Keratinocyte (primary cell): ENCODE data around the gene MAG. TPM values are rescaled to one million over a fixed set of nuclear protein-coding genes. Genes with fewer than 3 reads are reported as not detected.

Experiments
- DNase-seq: peaks from one replicate; pipeline ENCODE4 v3.0.0-alpha.2; 2011; ENCODE audit warnings: low read depth, missing footprints, low spot score
- FAIRE-seq: peaks from 2 replicates; lab custom pipeline; 2011; peaks lifted over from hg19 to GRCh38; lab: Jason Lieb, UNC
- H2AFZ ChIP-seq: 2 replicates; pipeline ENCODE4 v1.6.0; 2012; ENCODE audit warnings: low read length, control low read depth, inconsistent platforms; ENCODE audit not compliant: control insufficient read depth
- H3K27ac ChIP-seq: 2 replicates; pipeline ENCODE4 v1.5.1; 2011; ENCODE audit warnings: low read length; ENCODE audit not compliant: control insufficient read depth, insufficient read depth
- H3K27me3 ChIP-seq: 3 replicates; pipeline ENCODE4 v1.6.0; 2011; ENCODE audit warnings: low read length; ENCODE audit not compliant: control insufficient read depth, insufficient read depth; ENCODE audit errors: extremely low read depth
- H3K36me3 ChIP-seq, 2 experiments: 2 replicates in 1 of 2; 3 replicates in 1 of 2; pipeline ENCODE4 v1.5.1; 2011; ENCODE audit warnings: low read length in 2 of 2, mild to moderate bottlenecking in 1 of 2; ENCODE audit not compliant: control insufficient read depth in 2 of 2, insufficient read depth in 2 of 2; ENCODE audit errors: extremely low read depth in 1 of 2
- H3K4me1 ChIP-seq: 3 replicates; pipeline ENCODE4 v1.5.1; 2011; ENCODE audit warnings: low read length; ENCODE audit not compliant: control insufficient read depth, insufficient read depth; ENCODE audit errors: extremely low read depth
- H3K4me2 ChIP-seq: 3 replicates; pipeline ENCODE4 v1.6.0; 2011; ENCODE audit warnings: low read depth, low read length; ENCODE audit not compliant: control insufficient read depth, insufficient read depth; ENCODE audit errors: extremely low read depth
- H3K4me3 ChIP-seq, 3 experiments: fragments of 200-600 bp in 1 of 3; sonication (generic) in 1 of 3; 2 replicates in 2 of 3; 3 replicates in 1 of 3; pipeline ENCODE4 v1.5.1; 2011 to 2016; ENCODE audit warnings: low read length in 3 of 3, mild to moderate bottlenecking in 3 of 3, control low read depth in 2 of 3, inconsistent platforms in 1 of 3, low read depth in 1 of 3, mixed read lengths in 1 of 3, mixed run types in 1 of 3, moderate library complexity in 1 of 3; ENCODE audit not compliant: control insufficient read depth in 2 of 3, insufficient read depth in 2 of 3; ENCODE audit errors: extremely low read depth in 1 of 3
- H3K79me2 ChIP-seq: 2 replicates; pipeline ENCODE4 v1.6.0; 2012; ENCODE audit warnings: low read length; ENCODE audit not compliant: control insufficient read depth, insufficient read depth
- H3K9ac ChIP-seq: 3 replicates; pipeline ENCODE4 v1.6.0; 2011; ENCODE audit warnings: low read length; ENCODE audit not compliant: control insufficient read depth, insufficient read depth; ENCODE audit errors: extremely low read depth
- H3K9me1 ChIP-seq: 3 replicates; pipeline ENCODE4 v1.6.0; 2011; ENCODE audit warnings: low read length; ENCODE audit not compliant: control insufficient read depth, insufficient read depth; ENCODE audit errors: extremely low read depth
- H3K9me3 ChIP-seq: 2 replicates; pipeline ENCODE4 v1.5.1; 2012; ENCODE audit warnings: low read depth, low read length; ENCODE audit not compliant: control insufficient read depth
- H4K20me1 ChIP-seq: 3 replicates; pipeline ENCODE4 v1.6.0; 2011; ENCODE audit warnings: low read length; ENCODE audit not compliant: control insufficient read depth, insufficient read depth; ENCODE audit errors: extremely low read depth
- CTCF ChIP-seq, 3 experiments: IDR thresholded peaks in 1 of 3; conservative IDR thresholded peaks in 1 of 3; optimal IDR thresholded peaks in 1 of 3; 2 replicates in 2 of 3; 3 replicates in 1 of 3; pipeline versions ENCODE3 to v1.5.1; 2011; ENCODE audit warnings: low read length in 3 of 3, mild to moderate bottlenecking in 3 of 3, moderate library complexity in 2 of 3, control low read depth in 1 of 3, inconsistent platforms in 1 of 3; ENCODE audit not compliant: insufficient read depth in 2 of 3; ENCODE audit errors: extremely low read depth in 1 of 3
- EZH2 ChIP-seq: IDR thresholded peaks from one replicate; pipeline ENCODE4 v1.6.1; 2012; ENCODE audit warnings: inconsistent platforms, mild to moderate bottlenecking, low read length, moderate library complexity
- dilution Hi-C: fragments of 300-500 bp; cut with MboI; formaldehyde crosslinking; loops from one replicate; pipeline ENCODE4 v1.7.0; 2020; ENCODE audit warnings: low sequenced_read_pairs; ENCODE audit not compliant: extremely low pct_ligation_motif_present
- polyA plus RNA-seq, 5 experiments: library from polyadenylated mRNA; depleted of rRNA in 3 of 5; stranded (reverse) in 3 of 5; stranded (forward) in 1 of 5; unstranded in 1 of 5; fragments of >200 nt; gene quantifications; 1 replicate in 1 of 5; 2 replicates in 3 of 5; 3 replicates in 1 of 5; pipeline versions ENCODE4 v1.2.1 to v1.2.3, GENCODE V29; 2011 to 2012; ENCODE audit warnings: missing spikeins in 2 of 5, low read depth in 1 of 5, low replicate concordance in 1 of 5

The MAG gene
- polyA plus RNA-seq, 1 donor (not counting 4 experiments of a cell fraction or from before 2014, with no cell fraction given) = not detected

GRCh38 chr19:35330475-35330874, 38.5 kb downstream of the MAG start:
- Histone ChIP-seq H3K79me2 (no peaks in the 10 kb centered on the region), H3K36me3 (no peaks in the 10 kb centered on the region), H3K4me2 (no peak overlapping the region), H3K9me1 (no peaks in the 10 kb centered on the region), H3K4me1 (no peaks in the 10 kb centered on the region), H3K9me3 (no peaks in the 10 kb centered on the region), H3K9ac (no peak overlapping the region), H4K20me1 (no peaks in the 10 kb centered on the region), H2AFZ (no peak overlapping the region), H3K27ac (no peak overlapping the region), H3K27me3 (peaks cover 5% of the 10 kb centered on the region), H3K4me3 (no peak overlapping the region)
- FAIRE-seq = no peak
- dilution Hi-C loops = no loop called here
- DNase-seq = no peak
- TF ChIP-seq CTCF (optimal IDR thresholded peaks at IDR 0.05 in 1 of 3, IDR thresholded peaks at IDR 0.05 in 1 of 3, conservative IDR thresholded peaks at IDR 0.05 in 1 of 3; ENCODE audit: extremely low read depth in 1 of 3, insufficient read depth in 2 of 3, low read length in 3 of 3) (no peak), EZH2 (no peak)

GRCh38 chr19:35331551-35332214, 39.7 kb downstream of the MAG start:
- H3K4me1 ChIP-seq = no peaks in the 10 kb centered on the region
- no peak overlapping the region for H3K4me3 ChIP-seq
- no peak overlapping the region for H3K4me2 ChIP-seq
- H3K27me3 ChIP-seq = peaks cover 10% of the 10 kb centered on the region
- H3K9ac ChIP-seq = no peak overlapping the region
- H3K27ac ChIP-seq = no peak overlapping the region
- DNase-seq (no peak), FAIRE-seq (no peak)
- no peaks in the 10 kb centered on the region for H3K36me3 ChIP-seq
- no peaks in the 10 kb centered on the region for H3K9me1 ChIP-seq
- no peaks in the 10 kb centered on the region for H4K20me1 ChIP-seq
- H3K9me3 ChIP-seq = no peaks in the 10 kb centered on the region
- TF ChIP-seq EZH2 (no peak), CTCF (optimal IDR thresholded peaks at IDR 0.05 in 1 of 3, IDR thresholded peaks at IDR 0.05 in 1 of 3, conservative IDR thresholded peaks at IDR 0.05 in 1 of 3; ENCODE audit: extremely low read depth in 1 of 3, insufficient read depth in 2 of 3, low read length in 3 of 3) (no peak)
- H2AFZ ChIP-seq = no peak overlapping the region
- dilution Hi-C loops = no loop called here
- no peaks in the 10 kb centered on the region for H3K79me2 ChIP-seq
